ENCODE measurements around the gene ENHO. TPM values are rescaled to one million over a fixed set of nuclear protein-coding genes. Genes with fewer than 3 reads are reported as not detected.

Gene ENHO
- total and polyA plus RNA-seq, 10 of the 15 experiments (the other 5 are each of a cell fraction or from before 2014, with no cell fraction given), result not detected

- ChIA-PET SMC1A (ENCODE audit: uncharacterized antibody, unreplicated experiment) (interaction anchor here (0.6 to 0.8 kb wide), 2 partner anchors 85 to 202 kb away, joined by 3 to 4 read pairs; no protein-coding TSS in a partner anchor), CTCF (interaction anchor here (1.0 to 1.5 kb wide), 3 partner anchors 23 to 115 kb away, joined by 3 to 4 read pairs (median 4); no protein-coding TSS in a partner anchor), RAD21 (ENCODE audit: unreplicated experiment) (no interaction called here), POLR2A (no interaction called here)
- Histone ChIP-seq H3K36me3 (ENCODE audit: control insufficient read depth in 2 of 2, insufficient read depth in 2 of 2, low read length in 1 of 2) (no peaks in the 10 kb centered on the region), H3K9me3 (replicated peaks; ENCODE audit: control insufficient read depth, insufficient read depth, low read length) (no peaks in the 10 kb centered on the region), H3K4me2 (ENCODE audit: control insufficient read depth, insufficient read depth) (no peak overlapping the region), H3K9ac (ENCODE audit: control insufficient read depth, insufficient read depth, low read length) (no peak overlapping the region), H3K4me3 (no peak overlapping the region), H3K79me2 (ENCODE audit: control insufficient read depth, insufficient read depth, low read length) (no peaks in the 10 kb centered on the region), H3K27ac (ENCODE audit: control insufficient read depth, insufficient read depth) (no peak overlapping the region), H3K27me3 (replicated peaks in 1 of 2; ENCODE audit: control insufficient read depth in 2 of 2, insufficient read depth in 2 of 2, low read length in 1 of 2) (peaks cover 9 to 17% of the 10 kb centered on the region in 2 experiments; a peak in 3 of 4 replicates), H4K20me1 (ENCODE audit: control insufficient read depth, insufficient read depth) (peaks cover 4% of the 10 kb centered on the region), H3K4me1 (ENCODE audit: control insufficient read depth, insufficient read depth, low read length) (no peaks in the 10 kb centered on the region), H2AFZ (ENCODE audit: control insufficient read depth, low read depth, low read length) (no peak overlapping the region)
- in situ Hi-C loops (cut with MboI), result no loop called here
- intact Hi-C loops (cut with micrococcal nuclease; ENCODE audit: unreplicated experiment), result no loop called here
- 0% methylated on average over 2 of the region's 2 CpGs for whole genome bisulfite sequencing (ENCODE audit: insufficient coverage, insufficient replicate concordance, low lambda C conversion rate, missing lambda C conversion rate)
- BruUV-seq (replicated peaks), result no TSS peak
- DNase-seq (ENCODE audit: low read depth, low spot score), result no peak
- TF ChIP-seq SPI1 (IDR thresholded peaks at IDR 0.05; ENCODE audit: borderline replicate concordance, insufficient read depth, low read depth, low read length), result 0 out of 2 replicates have a peak, but pooled peaks have one; percentile 12
- no peak for TF ChIP-seq ZBED1 (IDR thresholded peaks at IDR 0.05; ENCODE audit: borderline replicate concordance)
- no peak for ATAC-seq
- no peak for FAIRE-seq
These were observed 3.9 kb downstream of the ENHO start for GRCh38 chr9:34518896-34519295.

DNA sequence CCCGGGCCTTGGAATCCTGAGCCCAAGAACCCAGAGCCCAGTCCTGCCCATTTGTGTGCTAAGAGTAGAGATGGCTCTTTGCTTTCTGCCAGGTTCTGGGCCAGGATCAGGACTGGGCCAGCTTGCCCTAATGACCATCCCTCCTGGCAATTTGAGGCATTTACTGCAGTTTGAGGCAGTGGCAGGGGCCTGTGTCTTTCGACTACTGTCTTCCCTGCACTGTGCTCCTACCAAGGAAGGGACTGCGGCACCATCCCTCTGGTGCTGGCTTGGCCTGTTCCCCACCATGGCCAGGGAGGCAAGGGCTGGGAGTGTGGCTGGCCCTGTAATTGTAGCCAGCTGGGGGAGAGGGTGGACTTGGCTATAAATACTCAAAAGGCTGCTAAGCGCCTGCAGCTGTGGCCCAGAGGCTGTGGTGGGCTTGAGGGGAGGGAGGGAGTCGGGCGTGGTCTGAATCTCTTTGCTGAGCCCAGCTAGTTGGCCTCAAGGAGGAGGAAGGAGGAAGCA is 4.6 kb downstream of the ENHO start:
- intact Hi-C loops (cut with micrococcal nuclease; ENCODE audit: unreplicated experiment) (no loop called here), in situ Hi-C loops (cut with MboI) (no loop called here)
- H3K4me2 ChIP-seq (ENCODE audit: control insufficient read depth, insufficient read depth), result no peak overlapping the region
- H2AFZ ChIP-seq (ENCODE audit: control insufficient read depth, low read depth, low read length), result no peak overlapping the region
- H3K9me3 ChIP-seq (replicated peaks; ENCODE audit: control insufficient read depth, insufficient read depth, low read length), result no peaks in the 10 kb centered on the region
- ATAC-seq, result no peak
- H3K4me3 ChIP-seq, result no peak overlapping the region
- ChIA-PET RAD21 (ENCODE audit: unreplicated experiment) (no interaction called here), SMC1A (ENCODE audit: uncharacterized antibody, unreplicated experiment) (no interaction called here), POLR2A (no interaction called here), CTCF (interaction anchor here (1.3 to 1.5 kb wide), 2 partner anchors 22 to 73 kb away, joined by 3 to 4 read pairs; no protein-coding TSS in a partner anchor)
- no peaks in the 10 kb centered on the region for H3K4me1 ChIP-seq (ENCODE audit: control insufficient read depth, insufficient read depth, low read length)
- FAIRE-seq, result no peak
- no peaks in the 10 kb centered on the region for H3K79me2 ChIP-seq (ENCODE audit: control insufficient read depth, insufficient read depth, low read length)
- DNase-seq (ENCODE audit: low read depth, low spot score), result no peak
- WGBS (ENCODE audit: insufficient coverage, insufficient replicate concordance, low lambda C conversion rate, missing lambda C conversion rate), result 35% methylated on average over 6 of the region's 6 CpGs
- no peaks in the 10 kb centered on the region for H3K36me3 ChIP-seq (ENCODE audit: control insufficient read depth in 2 of 2, insufficient read depth in 2 of 2, low read length in 1 of 2)
- no peak overlapping the region for H3K27ac ChIP-seq (ENCODE audit: control insufficient read depth, insufficient read depth)
- peaks cover 4% of the 10 kb centered on the region for H4K20me1 ChIP-seq (ENCODE audit: control insufficient read depth, insufficient read depth)
- H3K27me3 ChIP-seq (replicated peaks in 1 of 2; ENCODE audit: control insufficient read depth in 2 of 2, insufficient read depth in 2 of 2, low read length in 1 of 2), result peaks cover 8 to 19% of the 10 kb centered on the region in 2 experiments; a peak in 3 of 4 replicates
- no peak overlapping the region for H3K9ac ChIP-seq (ENCODE audit: control insufficient read depth, insufficient read depth, low read length)
- no TSS peak for BruUV-seq (replicated peaks)
- TF ChIP-seq, protein P1, sequence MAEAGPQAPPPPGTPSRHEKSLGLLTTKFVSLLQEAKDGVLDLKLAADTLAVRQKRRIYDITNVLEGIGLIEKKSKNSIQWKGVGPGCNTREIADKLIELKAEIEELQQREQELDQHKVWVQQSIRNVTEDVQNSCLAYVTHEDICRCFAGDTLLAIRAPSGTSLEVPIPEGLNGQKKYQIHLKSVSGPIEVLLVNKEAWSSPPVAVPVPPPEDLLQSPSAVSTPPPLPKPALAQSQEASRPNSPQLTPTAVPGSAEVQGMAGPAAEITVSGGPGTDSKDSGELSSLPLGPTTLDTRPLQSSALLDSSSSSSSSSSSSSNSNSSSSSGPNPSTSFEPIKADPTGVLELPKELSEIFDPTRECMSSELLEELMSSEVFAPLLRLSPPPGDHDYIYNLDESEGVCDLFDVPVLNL (IDR thresholded peaks at IDR 0.05; ENCODE audit: low read depth, low read length), result no peak
- TF ChIP-seq ESRRA (IDR thresholded peaks at IDR 0.05; ENCODE audit: low read length), result no peak
- no peak for TF ChIP-seq STAT3 (IDR thresholded peaks at IDR 0.05; ENCODE audit: low read depth, low read length)
- no peak for TF ChIP-seq SREBF1 (IDR thresholded peaks at IDR 0.05; ENCODE audit: low read length)
- no peak for TF ChIP-seq KDM1A (IDR thresholded peaks at IDR 0.05; ENCODE audit: borderline replicate concordance)
- TF ChIP-seq KLF5 (IDR thresholded peaks at IDR 0.05; ENCODE audit: partially characterized antibody), result no peak
- TF ChIP-seq, protein P2, sequence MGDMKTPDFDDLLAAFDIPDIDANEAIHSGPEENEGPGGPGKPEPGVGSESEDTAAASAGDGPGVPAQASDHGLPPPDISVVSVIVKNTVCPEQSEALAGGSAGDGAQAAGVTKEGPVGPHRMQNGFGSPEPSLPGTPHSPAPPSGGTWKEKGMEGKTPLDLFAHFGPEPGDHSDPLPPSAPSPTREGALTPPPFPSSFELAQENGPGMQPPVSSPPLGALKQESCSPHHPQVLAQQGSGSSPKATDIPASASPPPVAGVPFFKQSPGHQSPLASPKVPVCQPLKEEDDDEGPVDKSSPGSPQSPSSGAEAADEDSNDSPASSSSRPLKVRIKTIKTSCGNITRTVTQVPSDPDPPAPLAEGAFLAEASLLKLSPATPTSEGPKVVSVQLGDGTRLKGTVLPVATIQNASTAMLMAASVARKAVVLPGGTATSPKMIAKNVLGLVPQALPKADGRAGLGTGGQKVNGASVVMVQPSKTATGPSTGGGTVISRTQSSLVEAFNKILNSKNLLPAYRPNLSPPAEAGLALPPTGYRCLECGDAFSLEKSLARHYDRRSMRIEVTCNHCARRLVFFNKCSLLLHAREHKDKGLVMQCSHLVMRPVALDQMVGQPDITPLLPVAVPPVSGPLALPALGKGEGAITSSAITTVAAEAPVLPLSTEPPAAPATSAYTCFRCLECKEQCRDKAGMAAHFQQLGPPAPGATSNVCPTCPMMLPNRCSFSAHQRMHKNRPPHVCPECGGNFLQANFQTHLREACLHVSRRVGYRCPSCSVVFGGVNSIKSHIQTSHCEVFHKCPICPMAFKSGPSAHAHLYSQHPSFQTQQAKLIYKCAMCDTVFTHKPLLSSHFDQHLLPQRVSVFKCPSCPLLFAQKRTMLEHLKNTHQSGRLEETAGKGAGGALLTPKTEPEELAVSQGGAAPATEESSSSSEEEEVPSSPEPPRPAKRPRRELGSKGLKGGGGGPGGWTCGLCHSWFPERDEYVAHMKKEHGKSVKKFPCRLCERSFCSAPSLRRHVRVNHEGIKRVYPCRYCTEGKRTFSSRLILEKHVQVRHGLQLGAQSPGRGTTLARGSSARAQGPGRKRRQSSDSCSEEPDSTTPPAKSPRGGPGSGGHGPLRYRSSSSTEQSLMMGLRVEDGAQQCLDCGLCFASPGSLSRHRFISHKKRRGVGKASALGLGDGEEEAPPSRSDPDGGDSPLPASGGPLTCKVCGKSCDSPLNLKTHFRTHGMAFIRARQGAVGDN (IDR thresholded peaks at IDR 0.05), result no peak
- TF ChIP-seq, protein P3, sequence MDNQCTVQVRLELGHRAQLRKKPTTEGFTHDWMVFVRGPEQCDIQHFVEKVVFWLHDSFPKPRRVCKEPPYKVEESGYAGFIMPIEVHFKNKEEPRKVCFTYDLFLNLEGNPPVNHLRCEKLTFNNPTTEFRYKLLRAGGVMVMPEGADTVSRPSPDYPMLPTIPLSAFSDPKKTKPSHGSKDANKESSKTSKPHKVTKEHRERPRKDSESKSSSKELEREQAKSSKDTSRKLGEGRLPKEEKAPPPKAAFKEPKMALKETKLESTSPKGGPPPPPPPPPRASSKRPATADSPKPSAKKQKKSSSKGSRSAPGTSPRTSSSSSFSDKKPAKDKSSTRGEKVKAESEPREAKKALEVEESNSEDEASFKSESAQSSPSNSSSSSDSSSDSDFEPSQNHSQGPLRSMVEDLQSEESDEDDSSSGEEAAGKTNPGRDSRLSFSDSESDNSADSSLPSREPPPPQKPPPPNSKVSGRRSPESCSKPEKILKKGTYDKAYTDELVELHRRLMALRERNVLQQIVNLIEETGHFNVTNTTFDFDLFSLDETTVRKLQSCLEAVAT (IDR thresholded peaks at IDR 0.05), result no peak

Measured in GM12878 (cell line).